GM18511 (cell line): ENCODE measurements around the gene GPR155.
"Not testable (repeated sequence)": the region's sequence is repeated elsewhere in the genome, so short reads cannot be mapped to it uniquely, and the experiment has no call there.

Experiments
- ATAC-seq: cut with Tn5 transposase; IDR thresholded peaks from one replicate; pipeline ENCODE4 v1.9.1; 2021; ENCODE audit warnings: mild to moderate bottlenecking, moderate library complexity; ENCODE audit not compliant: unreplicated experiment

Gene GPR155

GRCh38 chr2:174439950-174440349 lies 46.9 kb downstream of the GPR155 start:
- no peak for ATAC-seq

GRCh38 chr2:174439323-174439722 lies 47.5 kb downstream of the GPR155 start:
- no peak for ATAC-seq

- ATAC-seq: no peak
Measured at GRCh38 chr2:174438146-174438886, 48.5 kb downstream of the GPR155 start.

GRCh38 chr2:174436351-174436750 lies 50.5 kb downstream of the GPR155 start:
- no peak for ATAC-seq

- ATAC-seq: no peak
Measured at GRCh38 chr2:174431902-174432301, 54.9 kb downstream of the GPR155 start.

- ATAC-seq: no peak
Measured at GRCh38 chr2:174430066-174430465, 56.8 kb downstream of the GPR155 start.

GRCh38 chr2:174428214-174428613 lies 58.6 kb downstream of the GPR155 start:
- ATAC-seq: no peak

GRCh38 chr2:174412256-174412655 lies 74.6 kb downstream of the GPR155 start:
- no peak for ATAC-seq

- ATAC-seq: not testable (repeated sequence)
Measured at GRCh38 chr2:174410039-174410438, 76.8 kb downstream of the GPR155 start.

- ATAC-seq: no peak
Measured at GRCh38 chr2:174403628-174404027, 83.2 kb downstream of the GPR155 start.

GRCh38 chr2:174400853-174401252 lies 86.0 kb downstream of the GPR155 start:
- no peak for ATAC-seq

GRCh38 chr2:174399171-174399570 lies 87.7 kb downstream of the GPR155 start:
- ATAC-seq: no peak

GRCh38 chr2:174397773-174398172 lies 89.1 kb downstream of the GPR155 start:
- ATAC-seq: no peak

- ATAC-seq: peak; percentile 36
Measured at GRCh38 chr2:174395969-174396630, 90.7 kb downstream of the GPR155 start.

- ATAC-seq: peak; percentile 98
Measured at GRCh38 chr2:174395284-174395968, 91.4 kb downstream of the GPR155 start, which contains the start of gene SCRN3. Gene SCRN3 (plus strand): TSS chr2:174395730. CDS start chr2:174398284, 2,554 bp downstream.

GRCh38 chr2:174392706-174393105 lies 94.1 kb downstream of the GPR155 start:
- ATAC-seq: no peak

GRCh38 chr2:174390303-174390702 lies 96.5 kb downstream of the GPR155 start:
- not testable (repeated sequence) for ATAC-seq

- ATAC-seq: no peak
Measured at GRCh38 chr2:174389542-174389941, 97.3 kb downstream of the GPR155 start.

GRCh38 chr2:174388706-174389105 lies 98.1 kb downstream of the GPR155 start:
- not testable (repeated sequence) for ATAC-seq

GRCh38 chr2:174385201-174385600 lies 101.6 kb downstream of the GPR155 start:
- ATAC-seq: no peak

- no peak for ATAC-seq
Measured at GRCh38 chr2:174383796-174384195, 103.0 kb downstream of the GPR155 start.
